GM18505 (cell line): ENCODE measurements around the gene THSD7B.

Experiments used
- ATAC-seq: cut with Tn5 transposase; IDR thresholded peaks from one replicate; pipeline ENCODE4 v1.9.1; 2021; ENCODE audit not compliant: unreplicated experiment
- POLR2A ChIP-seq: IDR thresholded peaks from 4 replicates; pipeline ENCODE4 v1.6.1; 2011; ENCODE audit warnings: borderline replicate concordance; ENCODE audit not compliant: insufficient read depth, insufficient read length; ENCODE audit errors: extremely low read depth

The THSD7B gene

GRCh38 chr2:137172162-137172561, 406.8 kb downstream of the THSD7B start:
- ATAC-seq: no peak
- no peak for TF ChIP-seq POLR2A

DNA sequence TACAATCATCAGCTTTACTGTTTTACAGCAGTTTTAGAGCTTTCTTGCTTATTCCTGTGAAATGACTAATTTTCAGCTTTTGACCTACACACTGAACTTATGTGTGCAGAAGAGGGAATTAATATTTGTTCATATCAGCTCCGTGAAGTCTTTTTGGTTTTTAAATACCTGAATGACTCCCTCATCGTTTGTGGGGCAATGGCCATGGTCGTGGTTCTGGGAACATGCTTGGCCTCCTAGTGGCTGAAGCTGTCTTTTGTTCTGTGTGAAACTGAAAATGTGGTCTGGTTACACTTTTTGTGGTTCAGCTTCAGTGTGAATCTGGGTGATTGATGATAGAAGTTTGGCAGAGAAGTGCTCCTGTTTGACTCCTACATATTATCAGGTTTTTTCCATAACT, 408.1 kb downstream of the THSD7B start:
- peak; percentile 96 for ATAC-seq
- TF ChIP-seq POLR2A: no peak

GRCh38 chr2:137175246-137175645, 409.9 kb downstream of the THSD7B start:
- ATAC-seq: no peak
- no peak for TF ChIP-seq POLR2A

DNA sequence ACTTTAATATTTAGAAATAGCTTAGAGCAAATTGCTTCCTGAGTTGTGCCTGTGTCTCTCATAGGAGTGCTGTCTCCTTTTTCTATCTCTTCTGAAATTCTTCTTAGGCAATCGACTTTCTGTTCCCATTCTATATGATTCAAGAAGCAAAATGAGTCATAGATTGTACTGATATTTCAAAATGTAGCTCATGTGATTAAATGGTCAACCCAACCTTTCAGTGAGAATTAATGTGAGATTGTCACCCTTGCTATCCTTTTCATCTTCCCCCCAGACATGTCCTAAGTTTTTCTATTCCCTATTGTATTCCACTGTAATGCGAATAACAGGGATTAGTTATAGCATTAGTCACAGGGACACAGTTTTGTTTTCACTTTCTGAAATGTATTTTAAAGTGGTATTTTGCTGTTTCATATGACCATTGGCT, 413.6 kb downstream of the THSD7B start:
- TF ChIP-seq POLR2A: no peak
- peak; percentile 51 for ATAC-seq

DNA sequence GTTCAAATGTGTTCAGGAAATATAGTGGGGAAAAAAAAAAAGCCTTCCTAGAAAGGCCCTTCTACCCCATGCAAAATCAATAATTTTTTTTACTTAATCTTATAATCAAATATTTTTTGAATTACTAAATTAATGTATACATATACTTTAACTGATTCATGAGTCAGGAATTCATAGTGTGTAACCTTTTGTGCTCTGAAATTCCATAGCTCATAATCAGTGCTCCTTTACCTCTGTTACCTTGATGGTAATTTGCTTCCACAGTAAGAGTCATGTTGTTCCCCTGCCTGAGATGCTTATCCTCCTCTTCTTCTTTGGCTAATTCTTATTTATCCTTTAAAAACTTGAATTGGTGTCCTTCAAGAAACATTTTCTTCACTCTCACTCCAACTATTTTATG, 414.2 kb downstream of the THSD7B start:
- no peak for TF ChIP-seq POLR2A

DNA sequence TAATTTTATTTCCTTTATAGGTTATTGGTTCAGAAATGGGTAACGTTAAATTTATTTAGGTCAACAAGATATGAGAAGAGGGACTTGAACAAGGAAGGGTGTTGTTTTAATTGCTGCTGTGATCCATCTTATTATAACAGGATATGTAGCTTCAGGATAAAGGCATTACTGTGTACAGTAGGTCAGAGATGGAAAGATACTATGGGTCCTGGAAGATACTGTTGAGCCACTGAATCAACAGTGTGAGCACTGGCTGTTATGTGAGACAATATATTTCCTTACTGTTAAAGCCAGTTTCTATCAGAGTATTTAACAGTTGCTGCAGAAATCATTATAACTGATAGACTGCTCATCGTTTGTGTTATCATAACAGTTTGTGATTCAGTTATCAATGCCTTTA, 414.7 kb downstream of the THSD7B start:
- no peak for ATAC-seq
- TF ChIP-seq POLR2A: no peak

More for the DNA sequence above, 414.2 kb downstream of the THSD7B start:
- ATAC-seq: no peak

DNA sequence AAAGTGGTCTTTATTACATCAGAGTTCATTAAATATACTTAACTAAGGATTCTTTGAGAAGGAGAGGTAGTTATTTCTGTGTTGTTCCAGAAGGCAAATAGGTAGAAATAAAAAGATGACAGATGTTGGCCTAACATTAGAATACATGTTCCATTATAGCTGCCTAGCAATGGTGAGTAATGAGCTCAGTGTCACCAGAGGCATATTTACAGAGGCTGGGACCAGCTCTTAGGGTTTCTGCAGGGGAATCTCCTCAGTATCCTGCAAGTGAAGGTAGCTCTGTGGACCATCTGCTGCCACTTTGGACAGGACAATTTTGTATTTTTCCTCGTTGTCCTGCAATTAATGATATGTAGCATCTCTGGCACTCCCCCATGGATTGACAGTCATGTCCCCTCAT, 416.0 kb downstream of the THSD7B start:
- no peak for TF ChIP-seq POLR2A
- ATAC-seq: no peak

DNA sequence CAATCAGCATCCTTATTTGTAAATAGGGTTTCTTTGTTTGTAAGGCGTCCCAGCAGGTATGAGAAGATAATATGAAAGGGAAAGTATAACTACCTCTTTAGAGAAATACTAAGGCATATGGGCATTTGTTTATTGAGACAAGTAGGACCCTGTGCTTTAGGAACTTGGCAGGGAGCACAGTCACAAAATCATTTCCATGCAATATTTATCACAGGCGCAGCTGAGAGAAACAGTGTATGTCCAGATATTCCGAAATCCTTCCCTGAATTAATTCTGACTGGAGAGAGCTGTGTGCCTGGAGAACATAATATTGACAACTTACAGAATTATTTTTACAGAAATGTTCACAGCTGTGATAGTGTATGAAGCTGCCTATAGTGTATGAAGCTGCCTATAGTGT, 416.7 kb downstream of the THSD7B start:
- TF ChIP-seq POLR2A: no peak
- ATAC-seq: no peak

GRCh38 chr2:137183206-137183898, 418.0 kb downstream of the THSD7B start:
- no peak for TF ChIP-seq POLR2A
- ATAC-seq: no peak

GRCh38 chr2:137185378-137186078, 420.2 kb downstream of the THSD7B start:
- TF ChIP-seq POLR2A: no peak
- no peak for ATAC-seq

DNA sequence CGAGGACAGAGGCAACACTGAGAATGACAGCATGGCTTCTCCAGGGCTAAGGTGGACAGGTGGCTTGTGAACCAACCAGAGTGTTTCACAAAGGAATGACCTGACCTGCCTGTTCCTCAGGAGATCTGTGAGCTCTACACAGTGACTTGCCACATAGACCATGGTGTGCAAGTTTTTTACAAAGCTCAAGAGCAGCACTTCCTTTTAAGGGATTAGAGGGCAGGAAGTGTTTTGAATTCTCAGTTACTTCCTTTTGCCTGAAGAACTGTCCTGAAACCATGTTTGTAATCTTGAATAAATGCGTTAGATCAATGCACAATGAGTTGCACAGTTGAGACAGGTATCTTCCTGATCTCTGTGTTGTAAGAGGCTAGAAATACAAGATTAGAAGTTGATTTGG, 421.9 kb downstream of the THSD7B start:
- no peak for TF ChIP-seq POLR2A
- no peak for ATAC-seq

GRCh38 chr2:137190411-137191195, 425.3 kb downstream of the THSD7B start:
- no peak for TF ChIP-seq POLR2A
- no peak for ATAC-seq
